Sigmoid colon (tissue), 4 donors: ENCODE measurements around the gene FSHB.

ENCODE experiments used
- POLR2AphosphoS5 ChIP-seq, 4 donors: sonication (generic); formaldehyde crosslinking; IDR thresholded peaks; one replicate each; pipeline ENCODE4 v1.6.1; 2017; ENCODE audit warnings: antibody characterized with exemption in 4 of 4
- TF ChIP-seq, protein P1 (sequence below), 4 experiments: fragments of 450-650 bp in 3 of 4; fragments of 200-600 bp in 1 of 4; IDR thresholded peaks; one replicate each; pipeline ENCODE4 v1.5.1; 2016 to 2019; ENCODE audit warnings: antibody characterized with exemption in 4 of 4, mild to moderate bottlenecking in 3 of 4, moderate library complexity in 2 of 4

DNA sequence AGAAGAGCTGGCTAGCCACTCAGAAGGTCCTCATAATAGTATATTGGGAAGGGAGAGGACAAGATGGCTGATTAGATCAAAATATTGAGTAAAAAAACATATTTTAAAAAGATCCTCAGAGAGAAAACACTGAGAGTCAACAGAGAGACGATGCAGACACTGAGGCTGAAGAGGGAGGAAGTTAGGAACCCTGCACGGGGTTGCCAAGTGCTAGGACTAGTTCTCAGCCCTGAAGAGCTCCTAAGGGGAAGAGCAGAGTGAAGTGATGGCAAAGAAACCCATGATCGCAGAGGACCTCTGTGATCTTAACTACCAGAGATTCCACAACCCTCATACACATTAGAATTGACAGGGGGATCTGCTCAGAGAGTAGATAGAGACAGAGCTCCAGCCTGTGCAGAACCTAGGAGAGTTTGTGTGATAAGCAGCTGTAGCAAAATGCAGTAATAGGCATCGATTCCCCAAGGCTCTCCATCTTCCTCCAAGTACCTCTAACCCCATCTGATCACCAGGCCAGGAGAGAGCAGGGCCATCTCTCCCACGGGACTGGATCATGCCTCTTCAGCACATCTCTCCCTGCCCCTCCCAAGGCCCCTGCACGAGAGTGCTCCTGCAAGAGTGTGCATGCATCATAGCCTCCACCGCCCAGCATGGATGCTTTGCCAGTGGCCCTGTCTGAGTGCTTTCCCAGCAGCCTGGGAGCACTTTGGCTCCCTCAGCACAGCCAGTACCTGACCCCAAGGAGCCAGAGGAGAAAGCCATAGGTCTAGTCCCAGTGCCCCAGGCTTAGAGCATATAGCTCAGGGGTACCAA, 50.9 kb downstream of the FSHB start:
- TF ChIP-seq, protein P1, sequence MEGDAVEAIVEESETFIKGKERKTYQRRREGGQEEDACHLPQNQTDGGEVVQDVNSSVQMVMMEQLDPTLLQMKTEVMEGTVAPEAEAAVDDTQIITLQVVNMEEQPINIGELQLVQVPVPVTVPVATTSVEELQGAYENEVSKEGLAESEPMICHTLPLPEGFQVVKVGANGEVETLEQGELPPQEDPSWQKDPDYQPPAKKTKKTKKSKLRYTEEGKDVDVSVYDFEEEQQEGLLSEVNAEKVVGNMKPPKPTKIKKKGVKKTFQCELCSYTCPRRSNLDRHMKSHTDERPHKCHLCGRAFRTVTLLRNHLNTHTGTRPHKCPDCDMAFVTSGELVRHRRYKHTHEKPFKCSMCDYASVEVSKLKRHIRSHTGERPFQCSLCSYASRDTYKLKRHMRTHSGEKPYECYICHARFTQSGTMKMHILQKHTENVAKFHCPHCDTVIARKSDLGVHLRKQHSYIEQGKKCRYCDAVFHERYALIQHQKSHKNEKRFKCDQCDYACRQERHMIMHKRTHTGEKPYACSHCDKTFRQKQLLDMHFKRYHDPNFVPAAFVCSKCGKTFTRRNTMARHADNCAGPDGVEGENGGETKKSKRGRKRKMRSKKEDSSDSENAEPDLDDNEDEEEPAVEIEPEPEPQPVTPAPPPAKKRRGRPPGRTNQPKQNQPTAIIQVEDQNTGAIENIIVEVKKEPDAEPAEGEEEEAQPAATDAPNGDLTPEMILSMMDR (IDR thresholded peaks at IDR 0.05): no peak
- no peak for TF ChIP-seq POLR2AphosphoS5 (IDR thresholded peaks at IDR 0.05)
